Peyer's patch (tissue), 4 donors: ENCODE data around the gene RNF157.

Experiments
- POLR2A ChIP-seq, 2 donors: fragments of 450-650 bp; IDR thresholded peaks; one replicate each; pipeline ENCODE4 v1.5.1; 2017; ENCODE audit warnings: antibody characterized with exemption in 2 of 2, mild to moderate bottlenecking in 2 of 2, moderate library complexity in 2 of 2
- TF ChIP-seq, protein P1 (sequence below), 6 experiments: fragments of 450-650 bp in 4 of 6; fragments of 200-600 bp in 2 of 6; sonication (generic) in 1 of 6; IDR thresholded peaks; one replicate each; pipeline ENCODE4 v1.5.1; 2017 to 2019; ENCODE audit warnings: antibody characterized with exemption in 6 of 6, mild to moderate bottlenecking in 3 of 6, moderate library complexity in 1 of 6

DNA sequence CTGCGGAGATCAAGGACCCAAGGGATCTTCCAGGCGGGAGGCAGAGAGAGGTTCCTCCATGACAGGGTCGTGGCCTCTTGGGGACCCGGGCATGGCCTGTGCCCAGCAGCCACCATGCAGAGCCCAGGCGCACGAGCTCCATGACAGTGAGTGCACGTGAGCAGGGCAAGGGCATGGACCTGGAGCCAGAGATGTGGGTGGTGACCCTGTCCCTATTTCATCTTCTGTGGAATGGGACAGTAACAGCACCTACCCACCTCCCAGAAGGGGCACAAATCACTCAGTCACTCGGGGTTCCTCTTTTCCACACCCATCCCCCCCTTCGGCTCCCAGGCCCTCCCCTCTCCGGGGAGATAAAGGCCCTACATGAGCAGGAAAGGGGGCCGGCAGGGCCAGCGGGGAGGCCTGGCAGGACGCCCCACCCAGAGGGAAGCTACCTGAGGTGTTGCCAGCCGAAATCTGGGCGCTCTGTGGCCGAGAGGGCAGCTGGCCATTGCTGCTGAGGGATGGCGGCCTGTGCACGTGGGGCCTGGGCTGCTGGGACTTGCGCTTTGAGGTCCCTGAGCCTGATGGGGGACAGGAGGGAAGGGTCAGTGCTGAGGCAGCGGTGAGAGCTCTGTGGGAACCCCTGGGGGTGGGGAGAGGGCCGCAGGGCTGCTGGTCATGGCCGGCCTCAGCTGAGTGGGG is 35.2 kb upstream of the RNF157 start:
- no peak for TF ChIP-seq POLR2A (IDR thresholded peaks at IDR 0.05)
- TF ChIP-seq, protein P1, sequence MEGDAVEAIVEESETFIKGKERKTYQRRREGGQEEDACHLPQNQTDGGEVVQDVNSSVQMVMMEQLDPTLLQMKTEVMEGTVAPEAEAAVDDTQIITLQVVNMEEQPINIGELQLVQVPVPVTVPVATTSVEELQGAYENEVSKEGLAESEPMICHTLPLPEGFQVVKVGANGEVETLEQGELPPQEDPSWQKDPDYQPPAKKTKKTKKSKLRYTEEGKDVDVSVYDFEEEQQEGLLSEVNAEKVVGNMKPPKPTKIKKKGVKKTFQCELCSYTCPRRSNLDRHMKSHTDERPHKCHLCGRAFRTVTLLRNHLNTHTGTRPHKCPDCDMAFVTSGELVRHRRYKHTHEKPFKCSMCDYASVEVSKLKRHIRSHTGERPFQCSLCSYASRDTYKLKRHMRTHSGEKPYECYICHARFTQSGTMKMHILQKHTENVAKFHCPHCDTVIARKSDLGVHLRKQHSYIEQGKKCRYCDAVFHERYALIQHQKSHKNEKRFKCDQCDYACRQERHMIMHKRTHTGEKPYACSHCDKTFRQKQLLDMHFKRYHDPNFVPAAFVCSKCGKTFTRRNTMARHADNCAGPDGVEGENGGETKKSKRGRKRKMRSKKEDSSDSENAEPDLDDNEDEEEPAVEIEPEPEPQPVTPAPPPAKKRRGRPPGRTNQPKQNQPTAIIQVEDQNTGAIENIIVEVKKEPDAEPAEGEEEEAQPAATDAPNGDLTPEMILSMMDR (IDR thresholded peaks at IDR 0.05): no peak
